Fibroblast of pulmonary artery (primary cell): ENCODE data around the gene HOXA2.

ENCODE experiments used
- DNase-seq: peaks from one replicate; pipeline ENCODE4 v3.0.0-alpha.2; 2010; ENCODE audit warnings: low read depth
- H3K4me3 ChIP-seq: replicated peaks from 2 replicates; pipeline ENCODE4 v1.5.1; 2011; ENCODE audit warnings: low read depth, mild to moderate bottlenecking, control low read depth, low read length, moderate library complexity
- CTCF ChIP-seq: IDR thresholded peaks from 2 replicates; pipeline ENCODE4 v1.5.1; 2011; ENCODE audit warnings: mild to moderate bottlenecking, control low read depth, low read length, inconsistent platforms; ENCODE audit errors: missing control alignments

HOXA2 gene

GRCh38 chr7:27133409-27134231 lies 31.1 kb upstream of the HOXA2 start:
- no peak for DNase-seq
- TF ChIP-seq CTCF, result no peak
- no peak overlapping the region for H3K4me3 ChIP-seq

GRCh38 chr7:27132978-27133377 lies 30.5 kb upstream of the HOXA2 start:
- TF ChIP-seq CTCF, result no peak
- no peak overlapping the region for H3K4me3 ChIP-seq

GRCh38 chr7:27132214-27132613 lies 29.7 kb upstream of the HOXA2 start:
- no peak for DNase-seq
- TF ChIP-seq CTCF, result no peak

More at GRCh38 chr7:27132978-27133377, 30.5 kb upstream of the HOXA2 start:
- DNase-seq, result no peak

GRCh38 chr7:27131390-27131819 lies 28.9 kb upstream of the HOXA2 start:
- H3K4me3 ChIP-seq, result no peak overlapping the region
- no peak for DNase-seq
- TF ChIP-seq CTCF, result no peak

More at GRCh38 chr7:27132214-27132613, 29.7 kb upstream of the HOXA2 start:
- no peak overlapping the region for H3K4me3 ChIP-seq

- peak; percentile 53 for DNase-seq
- H3K4me3 ChIP-seq, result peak within 1 kb of the TSS; percentile 46
- TF ChIP-seq CTCF, result no peak
These were observed 28.3 kb upstream of the HOXA2 start, which contains the start of gene HOXA4 for GRCh38 chr7:27130540-27131389. Gene HOXA4, minus strand, starts transcription at chr7:27130757. Its CDS starts 24 bp downstream, at chr7:27130733.

GRCh38 chr7:27129729-27130539 lies 27.5 kb upstream of the HOXA2 start:
- H3K4me3 ChIP-seq, result peak overlapping the region; percentile 16
- no peak for DNase-seq
- TF ChIP-seq CTCF, result no peak
